ENCODE measurements around the gene SLC35F3.

- no peak for TF ChIP-seq NFIC (IDR thresholded peaks at IDR 0.05)
- TF ChIP-seq RAD21 (IDR thresholded peaks at IDR 0.05; ENCODE audit: low read depth), result no peak
- no peak for TF ChIP-seq YY1 (IDR thresholded peaks at IDR 0.05; ENCODE audit: low read depth)
- TF ChIP-seq CREB1 (IDR thresholded peaks at IDR 0.05; ENCODE audit: low read depth), result no peak
- no peak for TF ChIP-seq REST (IDR thresholded peaks at IDR 0.05; ENCODE audit: low read depth)
- TF ChIP-seq TAF1 (IDR thresholded peaks at IDR 0.05; ENCODE audit: low read depth), result no peak
- no peak for TF ChIP-seq EGR1 (IDR thresholded peaks at IDR 0.05)
- no peak for TF ChIP-seq EP300 (IDR thresholded peaks at IDR 0.05; ENCODE audit: borderline replicate concordance)
- TF ChIP-seq FOXM1 (IDR thresholded peaks at IDR 0.05; ENCODE audit: borderline replicate concordance, low read depth), result no peak
- TF ChIP-seq CEBPB (IDR thresholded peaks at IDR 0.05), result no peak
- TF ChIP-seq MAX (IDR thresholded peaks at IDR 0.05), result no peak
These were observed 30.8 kb upstream of the SLC35F3 start for GRCh38 chr1:233873666-233874065.

All from Ishikawa (cell line).